GM19467 (cell line): ENCODE data around the gene UBE2J2.
"Not testable (repeated sequence)": the region's sequence is repeated elsewhere in the genome, so short reads cannot be mapped to it uniquely, and the experiment has no call there.

ENCODE experiments used
- ATAC-seq: cut with Tn5 transposase; IDR thresholded peaks from one replicate; pipeline ENCODE4 v1.9.1; 2021; ENCODE audit warnings: mild to moderate bottlenecking, moderate library complexity; ENCODE audit not compliant: unreplicated experiment

The UBE2J2 gene

DNA sequence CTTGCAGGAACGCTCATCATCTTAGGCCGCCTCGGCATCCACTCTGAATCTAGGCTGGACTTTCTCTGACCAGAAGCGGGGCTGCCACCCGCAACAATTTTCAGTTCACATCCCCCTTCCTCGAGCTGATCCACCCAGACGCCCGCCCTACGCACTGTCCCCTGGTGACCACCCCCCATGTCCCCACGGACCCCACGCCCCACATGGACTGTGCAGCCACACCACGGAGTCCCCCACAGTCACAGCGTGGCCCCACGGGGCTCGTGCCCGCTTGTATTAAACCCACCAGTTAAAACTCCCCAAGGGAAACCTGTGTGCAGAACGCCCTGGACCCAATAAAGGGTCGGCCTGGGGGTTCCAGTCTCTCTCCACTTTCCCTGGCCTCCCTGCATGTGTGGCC is 14.1 kb downstream of the UBE2J2 start:
- ATAC-seq = no peak

DNA sequence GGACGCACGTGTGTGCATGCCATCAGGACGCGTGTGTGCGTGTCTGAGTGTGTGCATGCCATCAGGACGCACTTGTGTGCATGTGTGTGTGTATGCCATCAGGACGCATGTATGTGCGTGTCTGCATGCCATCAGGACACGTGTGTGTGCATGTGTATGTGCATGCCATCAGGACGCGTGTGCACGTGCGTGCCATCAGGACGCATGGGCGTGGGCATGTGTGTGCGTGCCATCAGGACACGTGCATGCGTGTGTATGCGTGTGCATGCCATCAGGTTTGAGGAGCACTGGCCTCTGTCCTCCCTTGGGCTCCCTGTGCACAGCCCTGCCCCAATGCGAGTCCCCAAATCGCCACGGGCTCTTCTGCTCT is 14.6 kb downstream of the UBE2J2 start:
- ATAC-seq = no peak

DNA sequence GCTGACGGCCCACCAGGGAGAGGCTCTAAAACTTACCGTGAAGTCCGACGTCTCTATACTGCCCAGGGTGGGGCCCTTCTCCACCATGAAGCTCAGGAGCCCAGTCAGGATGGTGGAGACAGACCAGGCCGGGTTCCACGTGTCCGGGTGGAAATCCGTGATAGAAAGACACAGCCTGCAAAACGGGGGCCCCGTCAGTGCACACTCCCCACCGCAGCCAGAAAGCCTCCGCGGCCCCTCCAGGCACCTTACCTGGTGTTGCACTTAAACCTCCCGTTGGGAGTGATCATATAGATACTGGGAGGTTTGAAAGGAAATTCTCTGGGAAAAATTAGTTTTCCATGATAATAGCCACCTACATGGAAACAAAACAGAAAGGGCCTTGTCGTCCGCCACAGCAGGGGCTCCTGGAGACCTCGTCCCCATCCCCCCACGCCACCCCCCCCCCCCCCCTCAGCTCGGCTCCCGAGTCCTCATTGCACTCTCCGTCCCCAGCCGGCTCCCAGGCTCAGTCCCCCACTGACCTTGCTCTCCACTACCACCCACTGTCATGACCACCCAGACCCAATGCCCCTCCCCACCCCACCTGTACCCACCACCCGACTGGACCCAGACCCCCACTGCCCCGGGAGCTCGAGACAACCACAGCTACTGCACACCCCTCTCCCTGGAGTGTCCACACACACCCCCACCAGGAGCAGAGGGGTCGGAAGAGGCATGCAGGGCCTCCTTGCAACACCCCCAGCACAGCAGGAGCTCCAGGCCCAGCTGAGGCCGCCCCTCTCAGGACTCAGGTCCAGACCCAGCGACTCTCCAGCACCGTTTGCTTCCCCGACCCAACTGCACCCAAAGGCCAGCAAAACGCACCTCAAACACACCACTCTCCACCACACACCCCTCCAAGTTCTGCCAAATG is 16.4 kb downstream of the UBE2J2 start:
- ATAC-seq = no peak

DNA sequence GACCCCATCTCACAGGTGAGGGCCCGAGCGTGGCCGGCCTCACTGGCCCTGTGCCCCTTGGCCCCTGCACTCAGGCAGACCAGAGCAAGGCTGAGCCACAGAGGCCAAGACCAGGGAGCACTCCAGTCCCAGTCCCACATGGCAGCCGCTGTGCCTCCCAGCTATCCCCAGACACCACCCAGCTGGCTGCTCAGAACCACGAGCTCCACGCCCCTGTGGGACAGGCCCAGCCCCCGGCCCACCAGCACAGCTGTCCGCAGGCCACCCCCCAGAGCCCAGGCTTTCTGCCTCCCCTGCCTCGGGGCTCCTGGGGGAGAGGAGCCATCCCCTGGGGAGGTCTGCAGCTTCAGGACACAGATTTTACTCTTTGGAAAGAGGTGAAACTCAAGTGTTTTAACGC is 18.0 kb downstream of the UBE2J2 start:
- ATAC-seq = no peak

DNA sequence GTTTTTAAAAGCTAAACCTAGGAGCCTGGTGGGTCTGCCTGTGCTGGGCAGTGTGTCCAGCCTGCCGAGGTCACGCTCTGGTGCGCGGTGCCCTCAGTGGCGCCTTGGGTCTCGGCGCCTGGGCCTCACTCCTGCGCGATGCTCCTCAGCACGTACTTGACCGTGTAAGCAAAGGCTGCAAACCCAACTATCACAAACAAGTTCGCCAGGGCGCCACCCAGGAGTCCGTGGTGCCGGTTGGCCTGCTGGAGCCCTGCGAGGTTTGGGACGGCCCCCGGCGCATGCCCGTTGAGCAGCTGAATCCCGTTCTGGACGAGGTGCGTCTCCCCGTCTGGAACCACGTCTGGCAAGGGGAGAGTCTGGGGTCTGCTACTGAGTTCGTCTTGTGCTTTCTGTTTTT is 18.6 kb downstream of the UBE2J2 start:
- ATAC-seq = no peak

DNA sequence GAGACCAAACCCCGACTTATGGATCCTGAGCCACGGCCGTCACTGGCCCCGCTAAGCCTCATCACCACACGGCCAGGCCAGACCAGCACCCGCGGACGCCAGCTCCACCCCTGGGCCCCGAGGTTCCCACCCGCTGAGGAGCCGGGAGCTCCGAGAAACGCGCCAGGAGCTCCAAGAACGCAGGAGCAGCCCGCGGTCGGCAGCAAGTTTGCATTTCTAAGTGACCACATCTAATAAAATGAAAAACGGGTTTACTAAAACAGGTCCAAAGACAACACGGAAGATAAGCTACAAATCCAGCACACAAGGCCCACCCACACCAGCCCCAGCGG is 19.0 kb downstream of the UBE2J2 start:
- ATAC-seq = no peak

DNA sequence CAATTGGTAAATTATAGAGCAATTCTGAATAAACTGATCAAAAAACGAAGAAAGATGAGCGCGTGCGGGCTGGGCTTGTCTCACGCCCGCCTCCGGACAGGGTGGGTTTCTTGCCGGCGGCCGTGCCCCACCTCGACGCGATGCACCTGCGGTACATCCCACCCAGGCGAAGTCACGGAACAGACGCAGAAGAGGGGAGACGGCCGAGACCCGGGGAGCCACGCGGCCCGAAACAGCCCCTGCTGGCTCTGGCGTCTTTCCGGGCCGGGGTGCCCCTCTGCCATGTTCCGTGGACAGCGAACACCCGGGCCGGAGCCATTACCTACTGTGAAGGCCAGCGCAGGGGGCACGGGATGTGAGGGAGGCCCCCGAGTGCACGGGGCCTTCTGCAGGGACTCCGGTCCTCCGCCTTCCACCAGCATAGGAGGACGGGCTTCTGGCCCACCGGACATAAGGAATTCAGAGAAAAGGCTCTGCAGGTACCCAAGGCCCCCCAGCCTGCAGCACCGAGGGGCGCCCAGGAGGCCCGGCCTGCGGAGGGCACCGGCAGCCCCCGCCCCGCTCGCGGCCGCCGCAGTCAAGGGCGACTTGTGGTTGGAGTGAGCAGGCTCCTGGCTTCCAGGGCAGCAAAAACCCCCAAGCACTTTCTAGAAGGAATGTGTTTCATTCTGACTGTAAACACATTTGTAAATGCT is 19.5 kb downstream of the UBE2J2 start:
- ATAC-seq = no peak

GRCh38 chr1:1253314-1253713 is 20.3 kb downstream of the UBE2J2 start:
- ATAC-seq = no peak

DNA sequence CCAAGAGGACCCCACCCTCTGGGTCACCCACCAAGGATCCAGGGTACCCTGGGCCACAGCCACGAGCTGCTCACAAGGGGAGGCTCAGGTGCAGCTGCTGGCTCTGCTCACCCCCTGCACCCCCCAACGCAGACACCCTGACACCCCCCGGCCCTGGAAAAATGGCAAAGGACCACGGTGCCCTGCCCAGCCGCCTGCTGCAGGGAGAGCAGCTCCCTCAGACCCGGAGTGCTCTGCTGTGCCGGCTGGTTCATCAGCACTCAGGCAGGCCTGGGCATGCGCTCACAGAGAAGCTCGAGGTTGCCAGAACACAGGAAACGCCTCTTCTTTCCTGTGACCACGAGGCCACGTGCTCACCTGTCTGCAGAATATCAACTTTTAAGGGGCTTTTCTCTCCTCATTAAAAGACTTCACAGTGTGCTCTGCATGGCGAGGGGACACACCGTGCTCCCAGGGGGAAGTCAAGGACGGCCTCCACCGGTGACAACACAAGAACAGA is 22.8 kb downstream of the UBE2J2 start:
- ATAC-seq = no peak

- not testable (repeated sequence) for ATAC-seq
Measured at GRCh38 chr1:1248009-1248913, 25.4 kb downstream of the UBE2J2 start.

- ATAC-seq = no peak
Measured at GRCh38 chr1:1247341-1247913, 26.2 kb downstream of the UBE2J2 start.

- ATAC-seq = no peak
Measured at GRCh38 chr1:1246577-1247340, 26.9 kb downstream of the UBE2J2 start, which contains the start of gene C1QTNF12. TSS of gene C1QTNF12 (minus strand) at chr1:1246722. CDS start at chr1:1246690, 32 bp downstream.

DNA sequence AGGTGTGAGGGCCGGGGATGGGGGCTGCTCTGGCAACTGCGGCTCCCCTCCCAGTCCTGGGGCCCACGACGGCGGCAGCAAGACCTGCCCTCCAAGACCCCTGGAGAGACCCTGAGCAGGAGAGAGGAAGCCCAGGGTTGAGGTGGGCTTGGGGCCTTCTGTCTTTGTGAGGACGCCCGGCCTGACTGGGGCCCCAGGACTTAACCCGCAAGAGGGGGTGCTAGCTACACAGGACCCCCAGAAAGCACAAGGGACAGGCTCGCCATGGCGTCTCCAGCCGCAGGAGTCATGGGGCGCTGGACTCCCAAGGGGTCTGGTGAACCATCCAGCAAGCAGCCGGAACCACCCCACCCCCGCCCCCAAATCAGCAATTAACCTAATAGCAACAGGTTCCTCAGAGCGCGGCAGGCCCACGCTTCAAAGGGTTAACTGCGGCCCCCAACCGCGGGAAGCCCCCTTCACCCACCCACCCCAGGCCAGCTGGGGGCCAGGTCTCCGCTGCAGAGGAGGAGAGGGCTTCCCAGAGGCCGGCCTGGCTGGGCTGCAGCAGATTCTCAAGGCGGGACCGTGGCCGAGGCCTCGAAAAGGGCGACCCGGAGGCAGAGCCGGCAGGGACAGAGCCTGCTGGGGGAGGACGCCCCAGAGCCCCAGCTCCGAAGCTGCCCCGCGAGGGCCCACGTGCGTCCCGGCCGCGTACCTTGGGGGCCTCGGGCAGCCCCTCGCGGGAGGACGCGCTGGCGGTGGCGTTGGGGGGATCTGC is 27.7 kb downstream of the UBE2J2 start:
- ATAC-seq = no peak

DNA sequence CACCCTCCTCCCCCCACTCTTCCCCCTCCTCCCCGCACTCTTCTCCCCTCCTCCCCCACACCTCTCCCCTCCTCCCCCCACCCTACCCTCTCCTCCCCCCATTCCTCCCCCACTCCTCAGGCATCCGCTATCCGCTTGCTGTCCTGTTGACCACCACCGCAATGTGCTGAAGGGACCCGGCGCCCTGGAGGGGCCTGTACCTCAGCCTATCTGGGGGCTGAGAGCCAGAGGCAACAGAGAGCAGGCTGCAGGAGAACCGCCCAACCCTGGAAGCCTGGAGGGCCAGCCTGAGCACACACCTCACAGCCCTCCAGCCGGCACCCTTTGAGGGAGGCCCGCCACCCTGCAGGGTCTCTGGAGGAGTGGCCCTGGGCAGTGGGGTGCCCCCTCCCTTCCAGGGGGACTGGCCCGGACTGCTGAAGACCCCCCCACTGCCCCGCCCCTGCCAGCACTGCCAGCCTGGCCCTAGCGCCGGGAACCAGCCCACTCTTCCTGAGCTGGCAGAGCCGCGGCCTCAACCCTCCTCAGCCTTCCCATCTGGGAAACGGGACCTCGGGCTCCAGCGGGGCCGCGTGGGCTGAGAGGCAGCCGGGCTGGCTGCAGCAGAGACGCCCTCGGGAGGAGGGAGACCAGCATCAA is 28.4 kb downstream of the UBE2J2 start:
- ATAC-seq = no peak

- no peak for ATAC-seq
Measured at GRCh38 chr1:1244192-1244811, 29.4 kb downstream of the UBE2J2 start.

DNA sequence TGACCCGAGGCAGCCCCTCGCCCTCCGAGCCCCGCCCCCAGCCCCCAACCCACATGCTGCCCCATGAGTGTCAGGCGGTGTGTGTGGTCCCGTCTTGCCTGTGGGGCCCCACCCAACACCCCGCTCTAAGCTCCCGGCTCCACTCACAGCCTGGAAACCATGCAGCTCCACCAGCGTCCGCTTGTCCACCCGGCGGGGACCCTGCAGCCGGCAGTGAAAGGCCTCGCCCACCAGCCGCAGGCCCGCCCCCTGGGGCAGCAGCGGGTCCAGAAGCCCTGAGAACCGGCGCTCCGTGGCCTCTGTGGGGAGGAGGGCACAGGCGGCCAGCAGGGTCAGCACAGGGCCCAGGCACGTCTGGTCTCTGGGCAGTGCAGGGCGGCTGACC is 29.9 kb downstream of the UBE2J2 start:
- ATAC-seq = no peak

- no peak for ATAC-seq
Measured at GRCh38 chr1:1243266-1243660, 30.4 kb downstream of the UBE2J2 start.

GRCh38 chr1:1242461-1243265 is 31.0 kb downstream of the UBE2J2 start:
- ATAC-seq = no peak
